IPS-18c (cell line): Measurements from ENCODE around the gene SLC2A5.
"Not testable (repeated sequence)": the region's sequence is repeated elsewhere in the genome, so short reads cannot be mapped to it uniquely, and the experiment has no call there.

Experiments
- H3K4me3 ChIP-seq: 2 replicates; pipeline ENCODE4 v1.7.0; 2013; ENCODE audit warnings: low read depth, mild to moderate bottlenecking, low read length, moderate library complexity; ENCODE audit not compliant: insufficient read depth
- H3K9me3 ChIP-seq: one replicate; pipeline ENCODE4 v1.6.1; 2013; ENCODE audit warnings: mild to moderate bottlenecking, low read length, moderate library complexity; ENCODE audit not compliant: control insufficient read depth, insufficient read depth

The SLC2A5 gene

GRCh38 chr1:9048551-9048950 lies 20.9 kb downstream of the SLC2A5 start:
- no peaks in the 10 kb centered on the region for H3K9me3 ChIP-seq
- H3K4me3 ChIP-seq, result no peak overlapping the region

- Histone ChIP-seq H3K9me3 (no peaks in the 10 kb centered on the region), H3K4me3 (no peak overlapping the region)
Measured at GRCh38 chr1:9047019-9047418, 22.4 kb downstream of the SLC2A5 start.

GRCh38 chr1:9045861-9046510 lies 23.4 kb downstream of the SLC2A5 start:
- no peak overlapping the region for H3K4me3 ChIP-seq

GRCh38 chr1:9044236-9044635 lies 25.2 kb downstream of the SLC2A5 start:
- Histone ChIP-seq H3K9me3 (no peaks in the 10 kb centered on the region), H3K4me3 (no peak overlapping the region)

More at GRCh38 chr1:9045861-9046510, 23.4 kb downstream of the SLC2A5 start:
- no peaks in the 10 kb centered on the region for H3K9me3 ChIP-seq

- peaks cover 2% of the 10 kb centered on the region for H3K9me3 ChIP-seq
- H3K4me3 ChIP-seq, result no peak overlapping the region
Measured at GRCh38 chr1:9042272-9042671, 27.2 kb downstream of the SLC2A5 start.

GRCh38 chr1:9041116-9041779 lies 28.2 kb downstream of the SLC2A5 start:
- peaks cover 2% of the 10 kb centered on the region for H3K9me3 ChIP-seq
- no peak overlapping the region for H3K4me3 ChIP-seq

GRCh38 chr1:9040659-9041030 lies 28.8 kb downstream of the SLC2A5 start:
- peaks cover 2% of the 10 kb centered on the region for H3K9me3 ChIP-seq
- no peak overlapping the region for H3K4me3 ChIP-seq

GRCh38 chr1:9039761-9040658 lies 29.4 kb downstream of the SLC2A5 start:
- no peak overlapping the region for H3K4me3 ChIP-seq
- H3K9me3 ChIP-seq, result peaks cover 2% of the 10 kb centered on the region

GRCh38 chr1:9038881-9039760 lies 30.3 kb downstream of the SLC2A5 start:
- H3K4me3 ChIP-seq, result no peak overlapping the region
- peaks cover 2% of the 10 kb centered on the region for H3K9me3 ChIP-seq

GRCh38 chr1:9038338-9038650 lies 31.1 kb downstream of the SLC2A5 start:
- Histone ChIP-seq H3K9me3 (peaks cover 2% of the 10 kb centered on the region), H3K4me3 (no peak overlapping the region)

GRCh38 chr1:9037476-9038337 lies 31.7 kb downstream of the SLC2A5 start:
- H3K9me3 ChIP-seq, result peaks cover 2% of the 10 kb centered on the region
- H3K4me3 ChIP-seq, result no peak overlapping the region

- Histone ChIP-seq H3K4me3 (no peak overlapping the region), H3K9me3 (peaks cover 9% of the 10 kb centered on the region)
Measured at GRCh38 chr1:9035226-9035625, 34.2 kb downstream of the SLC2A5 start.

- H3K4me3 ChIP-seq, result no peak overlapping the region
- peaks cover 9% of the 10 kb centered on the region for H3K9me3 ChIP-seq
Measured at GRCh38 chr1:9033363-9033762, 36.1 kb downstream of the SLC2A5 start.

- no peak overlapping the region for H3K4me3 ChIP-seq
- H3K9me3 ChIP-seq, result peaks cover 7% of the 10 kb centered on the region
Measured at GRCh38 chr1:9031484-9032259, 37.8 kb downstream of the SLC2A5 start.

GRCh38 chr1:9031077-9031476 lies 38.4 kb downstream of the SLC2A5 start:
- H3K9me3 ChIP-seq, H3K4me3 ChIP-seq: not testable (repeated sequence)
